ENCODE data around the gene BSG.

Gene BSG

DNA sequence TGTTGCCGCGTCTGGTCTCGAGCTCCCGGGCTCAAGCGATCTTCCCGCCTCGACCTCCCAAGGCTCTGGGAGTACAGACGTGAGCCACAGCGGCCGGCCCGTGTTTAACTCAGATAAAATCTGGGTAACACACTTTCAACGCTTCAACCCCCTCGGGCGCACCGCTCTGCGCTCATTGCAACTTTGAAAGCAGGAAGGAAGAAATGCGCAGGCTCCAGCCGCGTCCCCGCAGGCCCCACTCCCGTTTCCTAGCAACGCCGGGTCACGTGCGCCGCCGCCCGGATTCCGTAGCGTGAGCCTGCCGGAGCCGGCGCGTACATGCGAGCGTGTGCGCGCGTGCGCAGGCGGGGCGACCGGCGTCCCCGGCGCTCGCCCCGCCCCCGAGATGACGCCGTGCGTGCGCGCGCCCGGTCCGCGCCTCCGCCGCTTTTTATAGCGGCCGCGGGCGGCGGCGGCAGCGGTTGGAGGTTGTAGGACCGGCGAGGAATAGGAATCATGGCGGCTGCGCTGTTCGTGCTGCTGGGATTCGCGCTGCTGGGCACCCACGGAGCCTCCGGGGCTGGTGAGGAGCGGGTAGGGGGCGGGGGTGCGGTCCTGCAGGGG lies at the start of gene BSG:
Gene BSG (plus strand): TSS at position 457 of the 603 bp plus-strand sequence. CDS start 39 bp downstream, at position 496.
- peak; percentile 98 for DNase-seq

DNA sequence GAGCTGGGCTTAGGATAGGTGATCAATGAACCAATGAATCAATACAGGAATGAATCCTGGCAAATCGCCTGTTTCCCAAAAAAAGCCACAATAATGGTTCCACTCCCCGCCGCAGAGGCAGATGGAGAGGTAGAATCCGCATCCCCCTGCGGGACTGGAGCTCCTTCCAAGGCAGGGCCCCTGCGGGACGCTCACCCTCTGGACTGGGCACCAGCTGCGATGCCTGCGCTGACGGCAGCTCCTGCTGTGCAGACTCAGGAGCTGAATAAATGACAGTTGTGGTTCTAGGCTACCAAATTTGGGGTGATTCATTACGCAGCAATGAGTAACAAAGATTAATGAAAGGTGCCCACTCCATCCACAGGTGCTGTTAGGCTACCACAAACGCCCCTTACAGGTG lies 49.7 kb upstream of the BSG start:
- DNase-seq = no peak

DNA sequence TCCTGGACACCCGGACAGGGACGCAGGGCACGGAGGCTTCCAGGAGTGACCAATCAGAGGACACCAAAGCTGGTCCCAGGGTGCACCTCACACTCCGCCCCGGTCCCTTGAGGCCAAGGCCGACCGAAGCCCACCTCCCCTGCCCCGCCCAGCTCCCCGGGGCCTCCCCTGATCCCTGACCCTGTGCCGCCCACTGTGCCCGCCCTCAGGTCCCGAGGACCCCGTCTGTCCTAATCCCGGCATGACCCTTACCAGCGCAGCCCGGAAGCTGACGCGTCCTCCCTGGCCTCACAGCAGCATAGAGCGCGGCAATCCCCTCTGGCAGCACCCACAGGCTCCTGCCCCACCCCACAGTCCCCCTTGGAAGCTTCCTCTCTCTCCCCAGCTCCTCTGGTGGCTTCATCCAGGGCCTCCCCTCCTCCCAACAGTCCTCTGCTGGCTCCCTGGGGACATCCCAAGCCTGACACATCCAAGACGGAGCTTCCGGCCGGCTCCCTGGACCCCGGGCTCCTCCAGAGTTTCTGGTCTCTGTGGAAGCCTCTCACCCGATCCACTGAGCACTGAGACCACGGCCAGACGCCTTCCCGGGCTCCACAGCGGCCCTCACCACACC lies 48.2 kb upstream of the BSG start:
- no peak for DNase-seq

DNA sequence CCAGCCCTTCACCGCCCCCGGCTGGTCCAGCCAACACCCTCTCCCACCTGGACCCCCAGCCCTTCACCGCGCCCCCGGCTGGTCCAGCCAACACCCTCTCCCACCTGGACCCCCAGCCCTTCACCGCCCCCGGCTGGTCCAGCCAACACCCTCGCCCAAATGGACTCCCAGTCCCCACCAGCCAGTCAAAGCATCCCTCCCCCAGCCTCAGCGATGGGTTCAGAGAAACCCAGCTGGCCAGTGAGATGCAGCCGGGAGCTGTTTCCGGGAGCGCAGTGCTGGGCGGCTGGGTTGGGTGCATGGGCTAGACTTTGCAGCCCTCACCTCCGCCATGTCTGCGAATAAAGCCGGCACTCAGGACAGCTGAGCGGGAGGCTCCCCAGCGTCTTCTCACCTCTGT lies 47.4 kb upstream of the BSG start:
- DNase-seq = no peak

DNA sequence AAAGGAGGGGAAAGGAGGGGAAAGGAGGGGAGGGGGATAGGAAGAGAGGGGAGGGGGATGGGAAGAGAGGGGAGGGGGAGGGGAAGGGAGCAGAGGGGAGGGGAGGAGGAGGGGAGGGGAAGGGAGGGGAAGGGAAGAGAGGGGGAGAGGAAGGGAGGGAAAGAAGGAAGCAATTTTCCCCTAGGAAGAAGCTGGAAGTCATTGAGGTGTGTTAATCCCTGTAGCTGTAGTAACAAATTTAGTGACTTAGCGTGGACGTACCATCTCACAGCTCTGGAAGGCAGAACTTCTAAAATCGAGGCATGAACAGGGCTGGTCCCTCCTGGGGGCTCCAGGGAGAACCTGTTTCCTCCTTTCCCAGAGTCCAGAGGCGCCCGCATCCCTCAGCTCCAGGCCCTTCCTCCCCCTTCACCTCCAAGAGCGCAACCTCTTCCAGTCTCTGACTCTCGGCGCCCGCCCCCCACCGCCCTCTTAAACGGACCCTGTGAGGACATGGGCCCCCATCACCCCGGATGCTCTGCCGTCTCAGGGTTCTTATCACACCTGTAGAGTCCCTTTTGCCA lies 46.5 kb upstream of the BSG start:
- DNase-seq = no peak

DNA sequence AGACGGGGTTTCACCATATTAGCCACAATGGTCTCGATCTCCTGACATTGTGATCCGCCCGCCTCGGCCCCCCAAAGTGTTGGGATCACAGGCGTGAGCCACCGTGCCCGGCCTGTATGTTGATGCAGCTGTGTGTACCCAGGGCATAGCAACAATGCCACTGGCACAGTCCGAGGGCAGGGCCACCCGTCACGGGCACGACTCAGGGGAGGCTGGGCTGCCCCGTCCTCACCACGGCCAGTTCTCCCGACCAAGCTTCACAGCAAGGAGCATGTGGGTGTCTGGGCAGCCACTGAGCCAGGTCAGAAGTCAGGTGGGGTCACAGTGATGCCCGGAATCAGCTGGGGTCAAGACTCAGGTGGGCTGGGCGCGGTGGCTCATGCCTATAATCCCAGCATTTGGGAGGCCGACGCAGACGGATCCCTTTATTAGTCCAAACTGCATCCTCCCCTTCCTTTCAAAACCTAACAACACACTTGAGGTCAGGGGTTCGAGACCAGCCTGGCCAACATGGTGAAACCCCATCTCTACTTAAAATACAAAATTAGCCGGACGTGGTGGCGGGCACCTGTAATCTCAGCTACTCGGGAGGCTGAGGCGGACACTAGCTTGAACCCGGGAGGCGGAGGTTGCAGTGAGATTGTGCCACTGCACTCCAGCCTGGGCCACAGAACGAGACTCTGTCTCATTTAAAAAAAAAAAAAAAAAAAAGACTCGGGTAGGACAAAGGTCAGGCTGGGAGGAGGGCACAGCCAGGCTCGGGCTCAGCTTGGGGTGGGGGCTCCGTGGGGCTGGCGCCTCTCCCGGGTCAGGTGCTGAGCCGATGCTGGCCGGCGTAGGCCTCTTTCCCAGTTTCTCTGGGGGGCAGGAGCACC lies 42.0 kb upstream of the BSG start:
- DNase-seq = no peak

DNA sequence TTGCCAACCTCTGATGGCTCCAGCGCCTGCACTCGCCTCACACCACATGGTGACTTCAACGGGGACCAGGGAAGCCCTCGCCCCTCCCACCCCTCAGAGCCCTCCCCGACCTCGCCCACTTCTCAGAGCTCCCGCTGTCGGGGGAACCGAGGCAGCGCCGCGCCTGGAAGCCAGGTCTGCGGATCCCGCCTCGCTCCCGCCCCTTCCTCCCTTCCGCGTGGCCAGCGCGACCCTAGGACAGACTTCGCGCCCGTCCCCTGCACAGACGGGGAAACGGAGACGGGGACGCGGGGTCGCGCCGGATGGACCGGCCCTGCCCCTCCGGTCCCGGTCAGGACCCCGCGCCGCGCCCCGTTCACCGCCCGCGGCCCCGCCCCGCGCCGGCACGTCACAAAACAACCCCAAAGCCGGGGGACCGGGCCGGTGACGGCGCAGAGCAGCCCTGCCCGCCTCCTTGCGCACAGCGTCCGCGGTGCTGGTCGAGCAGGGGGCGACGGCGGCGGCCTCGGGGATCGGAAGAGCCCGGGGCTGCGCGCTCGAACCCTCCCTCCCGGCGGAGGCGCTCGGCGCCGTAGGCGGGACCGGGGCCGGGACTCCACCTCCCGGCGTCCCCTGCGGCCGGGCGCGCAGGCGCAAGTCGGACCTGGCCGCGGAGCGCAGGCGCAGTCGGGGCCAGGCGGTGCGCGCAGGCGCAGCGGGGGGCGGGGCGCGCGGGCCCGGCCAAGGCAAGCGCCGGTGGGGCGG lies 41.2 kb upstream of the BSG start:
- peak; percentile 89 to 91 for DNase-seq

DNA sequence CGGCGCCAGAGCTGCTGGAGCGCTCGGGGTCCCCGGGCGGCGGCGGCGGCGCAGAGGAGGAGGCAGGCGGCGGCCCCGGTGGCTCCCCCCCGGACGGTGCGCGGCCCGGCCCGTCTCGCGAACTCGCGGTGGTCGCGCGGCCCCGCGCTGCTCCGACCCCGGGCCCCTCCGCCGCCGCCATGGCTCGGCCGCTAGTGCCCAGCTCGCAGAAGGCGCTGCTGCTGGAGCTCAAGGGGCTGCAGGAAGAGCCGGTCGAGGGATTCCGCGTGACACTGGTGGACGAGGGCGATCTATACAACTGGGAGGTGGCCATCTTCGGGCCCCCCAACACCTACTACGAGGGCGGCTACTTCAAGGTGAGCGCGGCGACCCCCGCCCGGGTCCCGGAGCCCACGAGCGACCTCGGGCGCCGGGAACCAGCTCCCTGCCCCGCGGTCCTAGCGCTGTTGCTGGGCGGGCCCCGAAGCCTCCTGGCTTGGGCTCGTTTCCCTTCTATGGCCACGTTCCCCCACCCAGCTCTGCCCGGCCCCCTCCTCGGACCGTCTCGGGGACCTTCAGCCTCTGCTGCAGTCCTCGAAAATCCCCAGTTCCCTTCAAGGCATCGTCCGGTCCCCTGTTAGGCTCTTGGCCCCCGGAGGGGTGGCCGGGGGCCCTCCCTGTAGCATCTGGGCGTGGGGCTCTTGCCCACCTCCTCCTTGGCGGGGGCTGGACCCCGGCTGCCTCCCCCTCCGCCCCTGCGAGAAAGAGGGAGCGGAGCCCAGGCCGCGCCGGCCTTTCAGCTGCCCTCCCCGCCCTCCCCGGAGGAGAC lies 40.4 kb upstream of the BSG start, which contains the start of gene CDC34:
Gene CDC34 (plus strand): TSS at position 8 of the 808 bp plus-strand sequence. CDS start 172 bp downstream, at position 180.
- DNase-seq = no peak

DNA sequence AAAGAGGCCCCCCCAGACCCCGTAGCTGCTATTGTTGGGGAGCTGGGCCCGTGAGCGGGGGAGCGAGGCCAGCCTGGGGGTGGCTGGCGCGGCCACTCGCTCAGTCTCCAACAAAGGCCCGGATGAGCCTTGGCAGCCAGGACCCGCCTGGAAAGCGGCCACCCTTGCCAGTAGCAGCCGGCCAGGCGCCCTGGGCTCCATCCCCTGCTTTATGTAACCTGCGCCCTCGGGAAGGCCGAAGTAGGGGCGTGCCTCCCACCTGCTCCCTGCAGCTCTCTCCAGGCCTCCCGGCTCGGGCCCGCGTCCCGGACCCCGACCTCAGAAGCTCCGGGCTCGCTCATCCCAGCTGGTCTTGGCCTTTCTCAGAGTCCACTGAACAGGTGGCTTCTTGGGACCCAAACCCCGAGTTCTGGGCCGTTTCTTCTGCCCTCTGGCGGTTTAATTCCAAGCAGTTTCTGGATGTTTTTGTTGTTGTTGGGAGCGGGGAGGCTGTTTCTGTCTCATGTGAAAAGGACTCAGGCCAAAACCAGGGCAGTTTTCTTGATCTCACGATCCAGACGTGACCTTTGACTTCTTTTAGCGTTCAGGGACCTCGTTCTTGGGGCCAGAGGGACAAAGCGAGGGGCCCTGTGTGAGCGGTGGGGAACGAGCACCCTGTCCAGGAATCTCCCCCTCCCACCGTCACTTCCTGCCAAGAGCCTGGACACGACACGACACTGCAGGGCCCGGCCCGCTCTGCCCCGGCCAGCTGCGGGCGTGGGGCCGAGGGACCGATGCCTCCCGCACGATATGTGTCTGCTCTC lies 39.6 kb upstream of the BSG start:
- peak; percentile 49 to 58 for DNase-seq

DNA sequence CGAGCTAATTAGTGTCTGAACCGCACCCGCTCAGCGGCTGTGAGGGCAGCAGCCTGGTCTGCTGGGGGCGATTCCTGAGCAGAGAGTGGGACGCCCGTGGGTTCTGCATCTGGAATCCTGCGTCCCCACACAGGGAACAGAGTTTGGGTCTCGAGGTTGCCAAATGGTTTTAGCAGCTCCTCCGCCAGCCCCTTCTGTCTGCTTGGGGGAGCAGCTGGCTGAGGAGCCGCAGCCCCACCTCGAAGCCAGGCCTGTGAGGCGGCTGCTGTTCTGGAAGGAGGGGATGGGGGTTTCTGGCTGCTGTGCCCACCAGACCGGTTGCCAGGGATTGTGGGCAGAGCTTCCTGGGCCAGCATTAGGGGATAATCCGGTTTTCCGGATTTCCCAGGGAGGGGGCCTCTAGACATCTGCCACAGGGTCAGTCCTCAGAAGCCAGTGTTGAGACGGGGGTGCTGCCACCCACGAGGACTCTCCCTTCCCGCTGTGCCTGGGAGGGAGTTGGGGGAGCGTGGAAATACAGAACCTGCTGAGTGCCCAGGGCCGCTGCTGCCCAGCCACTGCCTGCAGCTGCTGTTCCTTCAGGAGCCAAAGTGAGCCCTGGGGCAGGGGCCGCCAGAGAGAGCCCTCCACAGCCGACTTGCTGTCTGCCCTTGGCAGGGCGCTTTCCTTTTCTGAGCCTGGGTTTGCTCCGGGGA lies 38.9 kb upstream of the BSG start:
- DNase-seq = no peak

DNA sequence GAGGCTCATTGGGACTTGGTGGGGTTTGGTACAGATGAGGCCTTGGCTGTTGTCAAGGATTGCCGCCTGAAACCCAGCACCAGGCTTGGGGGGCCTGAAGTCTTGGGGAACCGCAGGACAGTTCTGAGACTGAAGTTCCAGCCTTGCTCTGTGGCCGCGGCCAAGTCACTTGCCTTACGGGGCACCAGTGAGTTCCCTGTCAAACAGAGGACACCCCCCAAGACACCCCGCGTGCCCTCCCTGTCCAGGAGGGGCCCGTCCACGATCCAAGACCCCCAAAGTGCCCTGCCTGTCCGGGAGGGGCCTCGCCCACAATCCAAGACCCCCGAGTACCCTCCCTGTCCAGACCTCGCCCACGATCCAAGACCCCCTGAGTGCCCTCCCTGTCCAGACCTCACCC lies 38.3 kb upstream of the BSG start:
- no peak for DNase-seq

DNA sequence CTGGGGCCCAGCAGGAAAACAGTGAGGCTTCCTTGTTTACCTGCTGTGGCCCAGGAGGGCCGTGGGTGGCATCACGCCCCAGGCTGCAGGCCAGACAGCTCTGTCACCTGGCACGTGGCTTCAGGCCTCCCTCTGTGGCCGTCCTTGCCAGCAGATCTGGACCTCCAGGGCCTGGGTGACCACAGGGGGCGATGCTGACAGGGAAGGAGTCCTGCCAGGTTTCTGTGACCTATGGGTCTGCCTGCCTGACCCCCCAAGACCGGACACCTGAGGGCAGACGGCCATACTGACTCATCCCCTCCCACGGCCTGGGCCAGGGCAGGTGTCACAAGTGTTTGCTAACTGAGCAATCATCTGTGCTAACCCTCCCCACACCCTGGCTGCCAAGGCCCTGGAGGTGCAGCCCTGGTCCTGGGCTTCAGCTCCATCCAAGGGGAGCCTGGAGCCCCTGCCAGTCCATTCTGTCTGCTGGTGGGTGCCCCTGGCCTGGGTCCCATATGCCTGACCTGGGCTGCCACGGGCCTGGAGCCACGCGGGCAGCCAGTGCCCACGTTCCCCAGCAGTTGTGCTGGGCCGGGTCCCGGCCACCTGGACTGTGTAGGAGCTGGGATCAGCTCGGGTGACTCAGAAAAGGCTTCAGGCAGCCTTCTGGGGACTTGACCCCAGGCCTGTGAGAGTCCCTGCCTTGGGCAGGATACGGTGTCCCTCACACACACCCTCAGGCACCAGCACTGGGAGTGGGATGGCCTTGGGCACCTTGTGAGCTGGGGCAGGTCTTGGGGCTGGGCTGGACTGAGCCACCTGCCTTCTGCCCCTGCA lies 37.2 kb upstream of the BSG start:
- no peak for DNase-seq

DNA sequence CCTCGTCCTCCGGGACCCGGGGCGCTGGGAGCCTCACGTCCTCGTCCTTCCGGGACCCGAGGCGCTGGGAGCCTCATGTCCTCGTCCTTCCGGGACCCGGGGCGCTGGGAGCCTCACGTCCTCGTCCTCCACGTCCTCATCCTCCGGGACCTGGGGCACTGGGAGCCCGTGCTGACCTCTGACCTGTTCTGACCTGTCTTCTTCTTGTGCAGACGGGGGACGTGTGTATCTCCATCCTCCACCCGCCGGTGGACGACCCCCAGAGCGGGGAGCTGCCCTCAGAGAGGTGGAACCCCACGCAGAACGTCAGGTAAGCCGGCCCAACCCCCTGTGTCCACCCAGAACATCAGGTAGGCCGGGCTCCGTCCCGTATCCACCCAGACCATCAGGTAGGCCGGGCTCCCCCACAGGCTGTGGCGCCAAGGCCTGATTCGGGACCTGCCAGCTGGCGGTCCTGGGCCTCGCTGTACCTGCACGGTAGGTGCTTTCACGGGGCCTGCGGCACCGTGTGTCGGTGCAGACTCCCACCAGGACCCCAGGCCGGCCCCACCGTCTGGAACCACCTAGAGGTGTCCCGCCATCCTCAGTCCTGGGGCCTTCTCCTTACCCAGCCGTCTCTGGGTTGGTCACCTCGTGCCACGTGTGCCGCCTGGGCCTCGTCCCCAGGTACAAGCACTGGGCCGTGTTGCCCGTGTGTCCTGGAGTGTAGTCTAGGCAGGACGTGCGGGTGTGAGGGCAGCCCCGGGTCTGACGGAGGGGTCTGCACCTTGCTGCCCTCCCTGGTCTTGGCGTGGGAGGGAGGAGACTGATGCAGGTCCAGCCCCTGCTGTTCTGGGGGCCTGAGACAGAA lies 36.1 kb upstream of the BSG start:
- DNase-seq = no peak

DNA sequence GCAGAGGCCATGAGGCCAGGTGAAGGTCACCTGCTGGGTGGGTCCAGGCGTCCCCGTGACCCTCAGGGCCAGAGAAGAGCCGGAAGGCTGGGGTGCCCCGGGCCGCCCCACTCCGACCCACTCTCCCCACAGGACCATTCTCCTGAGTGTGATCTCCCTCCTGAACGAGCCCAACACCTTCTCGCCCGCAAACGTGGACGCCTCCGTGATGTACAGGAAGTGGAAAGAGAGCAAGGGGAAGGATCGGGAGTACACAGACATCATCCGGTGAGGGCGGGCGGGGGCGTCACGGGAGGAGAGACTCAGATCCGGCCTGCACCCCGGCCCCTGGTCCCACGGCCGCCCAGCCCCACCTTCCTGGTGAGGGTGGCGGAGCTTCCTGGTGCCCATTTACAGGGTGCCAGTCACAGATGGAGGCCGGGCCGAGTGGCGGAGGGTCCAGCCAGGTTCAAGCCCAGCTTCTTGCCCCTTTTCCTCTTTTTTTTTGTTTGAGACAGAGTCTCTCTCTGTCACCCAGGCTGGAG lies 35.5 kb upstream of the BSG start:
- no peak for DNase-seq

DNA sequence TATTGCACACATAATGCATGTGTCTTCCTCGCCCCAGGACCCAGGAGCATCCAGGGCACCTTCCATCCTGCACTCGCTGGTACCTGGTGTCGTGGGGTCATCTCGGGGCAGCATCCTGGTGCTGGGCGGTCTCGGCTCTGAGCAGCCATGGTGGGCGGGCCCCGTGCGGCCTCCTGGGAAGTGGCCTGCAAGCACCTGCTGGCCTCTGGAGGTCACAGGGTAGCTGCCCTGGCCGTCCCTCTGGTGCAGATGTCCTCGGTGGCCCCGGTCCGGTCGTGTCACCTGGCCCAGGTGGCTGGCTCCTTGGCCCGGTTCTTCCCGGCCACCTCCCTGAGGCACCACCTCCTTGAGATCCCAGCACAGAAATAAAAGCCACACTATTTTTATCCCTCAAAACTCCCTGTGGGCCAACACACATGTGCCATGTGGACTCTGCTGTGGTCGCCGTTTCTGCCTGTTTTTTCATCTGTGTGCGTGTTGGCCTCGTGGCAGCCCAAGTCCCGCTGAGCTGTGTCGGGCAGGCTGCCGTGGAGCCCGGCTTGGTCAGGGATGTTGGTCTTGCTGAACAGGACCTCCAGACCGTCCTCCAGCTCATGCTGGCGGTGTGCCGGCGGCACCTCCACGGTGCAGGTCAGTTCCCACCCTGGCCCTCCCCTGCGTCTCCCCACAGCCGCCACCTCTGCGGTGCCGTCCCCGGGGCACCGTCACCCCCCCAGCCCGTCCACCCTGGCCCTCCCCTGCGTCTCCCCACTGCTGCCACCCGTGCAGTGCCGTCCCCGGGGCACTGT lies 33.6 kb upstream of the BSG start:
- no peak for DNase-seq

DNA sequence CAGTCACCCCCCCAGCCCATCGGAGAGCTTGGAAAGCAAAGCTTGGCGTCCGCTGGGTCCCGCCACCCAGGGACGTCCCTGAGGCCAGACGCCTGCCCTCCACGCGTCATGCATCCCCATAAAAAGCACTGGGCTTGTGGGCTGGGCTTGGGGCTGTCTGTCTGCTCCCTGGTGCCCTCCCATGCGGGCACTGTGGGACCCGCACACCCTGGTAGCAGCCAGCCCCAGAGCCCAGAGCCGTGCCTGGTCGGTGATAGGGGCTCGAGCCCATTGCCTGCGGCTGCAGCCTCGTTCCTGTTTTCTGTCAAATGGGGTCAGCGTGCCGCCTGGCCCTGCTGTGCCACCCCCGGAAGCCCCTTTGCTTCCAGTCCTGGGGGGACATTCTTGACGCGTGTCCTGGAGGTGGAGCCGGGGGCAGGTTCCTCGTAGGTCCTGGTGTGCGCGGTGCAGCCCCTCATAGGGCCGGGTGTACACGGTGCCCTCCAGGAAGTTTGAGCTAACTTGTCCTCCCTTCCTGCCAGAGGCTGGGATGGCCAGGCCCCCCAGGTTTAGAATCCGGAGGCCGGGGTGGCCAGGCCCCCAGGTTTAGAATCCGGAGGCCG lies 32.9 kb upstream of the BSG start:
- no peak for DNase-seq

Data from CD4-positive, alpha-beta T cell treated with Interleukin-1 beta for 1 hour (primary cell).